Activated T-helper 1 cell treated with anti-CD3 and anti-CD28 coated beads, Interleukin-2, amount 50 U/mL, for 16 hours (primary cell): ENCODE data around the gene ATG9B.

ENCODE experiments used
- DNase-seq, 2 donors: peaks; one replicate each; pipeline ENCODE4 v3.0.0-alpha.2; 2020; ENCODE audit warnings: low read depth in 1 of 2, low spot score in 1 of 2

Gene ATG9B

GRCh38 chr7:150982351-150982750, 41.9 kb downstream of the ATG9B start:
- DNase-seq: no peak

DNA sequence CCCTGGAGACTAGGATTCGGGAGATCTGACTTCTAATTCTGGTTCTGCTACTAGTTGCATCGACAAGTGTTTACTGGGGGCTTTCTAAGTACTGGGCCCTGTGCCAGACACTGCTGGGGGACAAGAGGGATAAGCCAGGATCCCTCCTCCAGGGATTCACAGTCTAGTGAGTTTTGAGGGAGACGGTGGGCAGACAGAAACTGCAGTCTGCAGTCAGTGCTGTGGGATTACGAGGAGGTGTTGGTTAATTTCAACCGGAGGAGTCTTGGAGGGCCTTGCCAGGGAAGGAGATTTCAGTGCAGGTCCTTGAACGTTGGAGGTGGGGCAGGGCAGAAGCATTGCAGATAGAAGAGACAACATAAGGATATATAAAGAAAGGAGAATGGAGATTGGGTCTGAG, 42.6 kb downstream of the ATG9B start:
- no peak for DNase-seq

DNA sequence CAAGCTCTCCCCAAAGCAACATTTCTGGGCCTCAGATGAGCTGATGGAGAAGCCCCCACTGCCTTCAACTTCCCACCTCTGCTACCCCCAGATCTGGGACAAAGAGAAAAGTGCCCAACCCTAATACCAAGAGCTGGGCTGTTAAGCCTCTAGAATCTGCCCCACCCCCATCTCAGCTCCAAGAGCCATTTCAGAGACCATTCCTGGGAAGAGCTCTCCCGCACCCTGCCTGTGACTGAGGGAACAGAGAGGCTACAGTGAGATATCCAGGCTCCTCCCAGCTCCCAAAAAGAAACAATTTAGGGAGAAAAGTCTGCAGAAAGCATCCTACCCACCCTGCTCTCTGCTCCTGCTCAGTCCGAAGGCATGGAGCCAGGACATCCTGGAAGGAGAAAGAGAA, 43.6 kb downstream of the ATG9B start:
- DNase-seq: no peak

DNA sequence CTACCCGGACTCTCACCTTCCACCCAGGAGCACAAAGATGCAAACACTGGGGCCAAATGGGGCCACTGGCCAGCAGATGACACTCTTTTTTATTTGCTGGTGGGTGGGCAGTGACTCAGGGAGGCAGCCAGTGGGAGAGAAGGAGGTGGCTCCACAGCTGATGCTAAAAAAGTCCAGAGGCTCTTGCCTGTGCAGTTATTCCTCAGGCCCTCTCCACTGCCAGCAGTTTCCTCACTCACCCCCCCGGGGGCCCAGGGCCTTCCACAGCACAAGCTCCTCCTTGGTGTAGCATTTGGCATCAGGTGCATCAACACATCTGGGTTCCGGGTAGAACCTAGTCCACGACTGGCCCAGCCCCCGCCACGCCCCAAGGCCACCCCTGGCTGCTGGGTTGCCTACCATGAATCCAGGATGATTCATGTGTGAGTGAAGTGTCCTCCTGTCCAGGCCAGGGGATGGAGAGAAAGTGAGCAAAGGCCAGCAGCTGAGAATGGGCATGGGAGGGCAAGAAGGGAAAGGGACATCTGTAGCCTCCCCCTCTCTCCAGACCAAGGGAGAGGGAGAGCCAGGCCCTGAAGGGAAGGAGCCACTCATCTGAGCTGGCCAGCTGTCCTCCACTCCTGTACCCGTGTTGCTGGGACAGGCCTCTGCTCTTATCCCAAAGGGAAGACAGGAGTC, 44.4 kb downstream of the ATG9B start:
- no peak for DNase-seq

DNA sequence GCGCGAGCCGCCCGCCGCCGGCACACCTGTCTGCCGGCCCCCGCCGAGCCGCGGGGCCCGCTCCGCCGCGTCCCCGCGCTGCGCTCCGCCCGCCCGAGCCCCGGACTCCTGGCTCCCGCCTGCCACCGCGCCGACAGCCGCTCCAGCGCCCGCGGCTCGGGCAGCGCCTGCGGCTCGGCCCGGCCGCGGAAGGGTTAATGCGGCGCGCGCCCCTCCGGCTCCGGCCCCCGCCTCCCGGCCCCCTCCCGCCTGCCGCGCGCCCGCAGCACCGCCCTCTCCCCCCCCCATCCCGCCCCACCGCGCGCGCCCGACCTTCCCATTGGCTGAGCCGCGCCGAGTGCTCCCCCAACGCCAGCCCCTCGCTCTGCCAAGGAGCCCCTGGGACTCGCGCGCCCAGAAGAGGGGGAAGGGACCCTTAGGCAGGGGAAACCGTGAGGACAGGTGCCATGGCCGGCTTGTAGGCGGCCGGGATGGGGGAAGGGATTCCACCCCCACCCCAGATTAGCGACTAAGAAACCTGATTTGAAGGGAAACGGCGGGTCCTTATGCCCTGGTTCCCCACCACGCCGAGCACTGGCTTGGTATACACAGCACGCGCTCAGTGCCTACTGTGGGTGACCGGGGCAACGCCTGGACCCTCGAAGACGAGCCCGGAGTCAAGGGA, 46.0 kb downstream of the ATG9B start, which contains the start of gene KCNH2:
Gene KCNH2, minus strand, starts transcription at position 196 of the 664 bp plus-strand sequence. CDS start 408 bp downstream, outside the sequence.
- DNase-seq: no peak

GRCh38 chr7:150977382-150978125, 46.7 kb downstream of the ATG9B start:
- DNase-seq: no peak

GRCh38 chr7:150976529-150977381, 47.5 kb downstream of the ATG9B start:
- DNase-seq: no peak

GRCh38 chr7:150975536-150976319, 48.6 kb downstream of the ATG9B start:
- no peak for DNase-seq

- DNase-seq: peak; percentile 70 to 73
Measured at GRCh38 chr7:150974468-150975391, 49.6 kb downstream of the ATG9B start.

GRCh38 chr7:150973571-150974451, 50.5 kb downstream of the ATG9B start:
- no peak for DNase-seq

DNA sequence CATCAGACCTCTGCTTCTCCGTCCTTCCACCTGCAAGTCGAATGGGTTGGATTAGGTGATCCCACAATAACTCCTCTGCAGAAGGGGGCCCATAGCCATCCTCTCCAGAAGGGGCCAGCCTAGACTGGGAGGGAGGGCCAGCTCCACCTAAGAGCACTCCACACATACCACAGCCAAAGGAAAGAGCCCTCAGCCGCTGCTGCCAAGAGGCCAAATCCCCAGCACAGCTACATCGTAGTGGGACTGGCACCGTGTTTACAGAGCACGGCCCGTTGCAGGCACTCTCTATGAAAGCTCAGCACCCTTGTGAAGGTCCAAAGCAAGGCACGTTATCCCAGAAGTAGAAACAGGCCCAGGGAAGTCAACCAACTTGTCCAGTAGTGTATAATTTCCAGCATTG, 51.6 kb downstream of the ATG9B start:
- no peak for DNase-seq

- DNase-seq: no peak
Measured at GRCh38 chr7:150972023-150972468, 52.2 kb downstream of the ATG9B start.

DNA sequence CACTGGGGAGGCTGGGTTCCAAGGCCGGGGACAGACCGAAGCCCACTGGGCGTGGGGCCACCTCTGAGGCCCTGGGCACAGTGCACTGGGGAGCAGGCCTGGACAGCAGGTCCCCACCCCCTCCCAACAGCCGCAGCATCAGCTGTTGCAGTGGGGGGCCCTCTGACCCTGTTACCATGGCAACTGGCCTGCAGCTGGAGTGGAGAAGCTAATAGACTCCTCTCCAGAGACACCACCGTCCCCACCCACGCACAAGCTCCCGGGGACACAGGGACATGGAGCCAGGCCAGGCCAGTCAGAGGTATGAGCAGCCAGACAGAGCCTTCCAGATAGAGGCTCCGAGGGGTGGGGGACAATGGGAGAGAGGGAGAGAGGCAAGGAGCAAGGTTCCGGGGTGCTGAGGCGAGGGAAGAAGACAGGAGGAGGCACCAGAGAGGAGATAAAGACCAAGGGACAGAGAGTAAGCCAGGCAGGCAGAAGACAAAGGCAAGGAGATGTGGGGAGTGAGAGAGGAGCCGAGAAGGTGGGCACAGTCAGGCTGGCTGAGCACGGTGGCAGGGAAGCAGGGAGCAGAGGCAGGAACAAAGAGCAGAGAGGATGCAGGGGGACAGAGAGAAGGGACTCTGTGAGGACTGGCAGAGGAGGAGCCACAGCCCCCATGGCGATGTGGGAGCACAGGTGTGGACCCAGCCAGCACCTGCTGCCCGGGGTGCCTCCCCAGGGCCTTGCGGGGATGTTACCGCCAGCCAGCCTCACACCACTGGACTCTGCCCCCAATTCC, 52.9 kb downstream of the ATG9B start:
- no peak for DNase-seq

- no peak for DNase-seq
Measured at GRCh38 chr7:150970424-150970823, 53.9 kb downstream of the ATG9B start.

DNA sequence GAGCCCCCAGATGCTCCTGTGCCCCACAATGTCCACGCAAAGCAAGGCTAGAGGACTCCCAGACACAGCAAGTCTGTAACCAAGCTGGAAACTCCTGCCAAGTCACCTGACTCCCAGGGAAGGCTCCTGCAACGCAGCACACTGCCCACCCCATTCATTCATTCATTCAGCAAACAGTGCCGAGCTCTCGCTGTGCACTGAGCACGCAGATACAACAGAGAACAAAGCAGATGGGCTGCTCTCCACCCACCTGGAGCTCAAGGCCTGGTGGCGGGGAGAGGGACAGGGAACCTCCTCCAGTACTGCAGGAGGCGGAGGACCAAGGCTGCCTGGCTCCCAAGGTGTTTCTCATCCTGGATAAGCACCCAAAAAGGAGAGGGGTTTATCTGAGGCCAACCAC, 54.8 kb downstream of the ATG9B start:
- no peak for DNase-seq

- no peak for DNase-seq
Measured at GRCh38 chr7:150968734-150969372, 55.4 kb downstream of the ATG9B start.
